GM23338 (cell line): ENCODE measurements around the gene UNC13D. TPM values are rescaled to one million over a fixed set of nuclear protein-coding genes. Genes with fewer than 3 reads are reported as not detected.

Experiments
- ATAC-seq: fragments of 200-7000 bp; cut with Tn5 transposase; 3 replicates; pipeline ENCODE4 v1.9.1; 2020
- DNase-seq: peaks from one replicate; pipeline ENCODE4 v3.0.0-alpha.2; 2015; ENCODE audit warnings: low spot score
- H2AFZ ChIP-seq: fragments of 200-600 bp; sonication (generic); 2 replicates; pipeline ENCODE4 v1.8.0; 2016; ENCODE audit warnings: antibody characterized with exemption, mild to moderate bottlenecking, moderate library complexity
- H3F3A ChIP-seq: fragments of 200-600 bp; sonication (generic); replicated peaks from 2 replicates; pipeline ENCODE4 v1.8.0; 2017; ENCODE audit warnings: antibody characterized with exemption, mixed run types, low read depth
- H3K27ac ChIP-seq: fragments of 200-600 bp; sonication (generic); 2 replicates; pipeline ENCODE4 v1.6.1; 2016; ENCODE audit warnings: low read depth
- H3K27me3 ChIP-seq: fragments of 200-600 bp; sonication (generic); 2 replicates; pipeline ENCODE4 v1.8.0; 2016; ENCODE audit warnings: mild to moderate bottlenecking, mixed run types, moderate library complexity; ENCODE audit not compliant: insufficient read depth
- H3K36me3 ChIP-seq: fragments of 200-600 bp; sonication (generic); 2 replicates; pipeline ENCODE4 v1.8.0; 2016; ENCODE audit warnings: mild to moderate bottlenecking; ENCODE audit not compliant: insufficient read depth
- H3K4me1 ChIP-seq: fragments of 200-600 bp; sonication (generic); 2 replicates; pipeline ENCODE4 v1.8.0; 2016; ENCODE audit warnings: mild to moderate bottlenecking, moderate library complexity; ENCODE audit not compliant: insufficient read depth
- H3K4me2 ChIP-seq: fragments of 200-600 bp; sonication (generic); 2 replicates; pipeline ENCODE4 v1.7.1; 2017; ENCODE audit warnings: mixed run types
- H3K4me3 ChIP-seq: fragments of 200-600 bp; sonication (generic); 2 replicates; pipeline ENCODE4 v1.6.1; 2016; ENCODE audit warnings: mixed run types
- H3K79me2 ChIP-seq: fragments of 200-600 bp; sonication (generic); replicated peaks from 2 replicates; pipeline ENCODE4 v1.8.0; 2017; ENCODE audit warnings: mild to moderate bottlenecking; ENCODE audit not compliant: insufficient read depth
- H3K9me2 ChIP-seq: fragments of 200-600 bp; sonication (generic); 2 replicates; pipeline ENCODE4 v1.8.0; 2017; ENCODE audit not compliant: insufficient read depth
- H4K20me1 ChIP-seq: fragments of 200-600 bp; sonication (generic); replicated peaks from 2 replicates; pipeline ENCODE4 v1.8.0; 2017; ENCODE audit warnings: mild to moderate bottlenecking; ENCODE audit not compliant: insufficient read depth
- H3K27ac Mint-ChIP-seq: 2 replicates; pipeline ENCODE4 v1.8.0; 2020; ENCODE audit warnings: inconsistent platforms, mild to moderate bottlenecking, moderate library complexity, mixed read lengths
- H3K27me3 Mint-ChIP-seq: 3 replicates; pipeline ENCODE4 v1.8.0; 2022; ENCODE audit warnings: low read depth, mild to moderate bottlenecking, moderate library complexity, mixed read lengths, inconsistent platforms; ENCODE audit not compliant: insufficient read depth, poor library complexity
- H3K36me3 Mint-ChIP-seq: 3 replicates; pipeline ENCODE4 v1.8.0; 2021; ENCODE audit warnings: low read depth, mild to moderate bottlenecking, inconsistent platforms, moderate library complexity, mixed read lengths
- H3K4me1 Mint-ChIP-seq: 3 replicates; pipeline ENCODE4 v1.8.0; 2020; ENCODE audit warnings: mild to moderate bottlenecking, inconsistent platforms, mixed read lengths
- H3K4me3 Mint-ChIP-seq: 3 replicates; pipeline ENCODE4 v1.8.0; 2021; ENCODE audit warnings: moderate library complexity, mild to moderate bottlenecking, inconsistent platforms, mixed read lengths
- H3K9me3 Mint-ChIP-seq: 3 replicates; pipeline ENCODE4 v1.8.0; 2020; ENCODE audit warnings: moderate library complexity, mild to moderate bottlenecking, inconsistent platforms, mixed read lengths
- CREB1 ChIP-seq: fragments of 250-450 bp; sonication (Bioruptor Pico); IDR thresholded peaks from 2 replicates; pipeline ENCODE4 v1.5.0; 2020; ENCODE audit warnings: low read depth, mild to moderate bottlenecking, moderate library complexity
- EZH2 ChIP-seq: fragments of 200-600 bp; sonication (generic); IDR thresholded peaks from one replicate; pipeline ENCODE4 v1.8.0; 2017; ENCODE audit warnings: antibody characterized with exemption, mild to moderate bottlenecking, low read depth; ENCODE audit not compliant: unreplicated experiment
- EZH2phosphoT487 ChIP-seq: fragments of 200-600 bp; sonication (generic); IDR thresholded peaks from one replicate; pipeline ENCODE4 v1.8.1; 2018; ENCODE audit warnings: antibody characterized with exemption; ENCODE audit not compliant: unreplicated experiment
- JUNB ChIP-seq: IDR thresholded peaks from one replicate; pipeline ENCODE4 v1.6.1; 2016; ENCODE audit warnings: antibody characterized with exemption; ENCODE audit not compliant: unreplicated experiment
- NANOG ChIP-seq: IDR thresholded peaks from 2 replicates; pipeline ENCODE4 v1.6.1; 2016; ENCODE audit warnings: antibody characterized with exemption, borderline replicate concordance
- POLR2AphosphoS5 ChIP-seq: IDR thresholded peaks from 2 replicates; pipeline ENCODE4 v1.6.1; 2016; ENCODE audit warnings: antibody characterized with exemption, low read depth
- STAT1 ChIP-seq: IDR thresholded peaks from one replicate; pipeline ENCODE4 v1.6.1; 2016; ENCODE audit warnings: antibody characterized with exemption; ENCODE audit not compliant: unreplicated experiment
- ZNF114 ChIP-seq: fragments of 250-450 bp; sonication (Bioruptor Pico); IDR thresholded peaks from 2 replicates; pipeline ENCODE4 v1.5.0; 2020; ENCODE audit warnings: mild to moderate bottlenecking, moderate library complexity
- ZNF331 ChIP-seq: fragments of 250-450 bp; sonication (Bioruptor Pico); IDR thresholded peaks from 2 replicates; pipeline ENCODE4 v1.5.0; 2020; ENCODE audit warnings: low read depth, mild to moderate bottlenecking, moderate library complexity
- polyA plus RNA-seq: library from polyadenylated mRNA; unstranded; fragments of >200 nt; fragmentation: Nextera tagmentation; extraction: Ambion mirVana; gene quantifications from 2 replicates; pipeline ENCODE4 v1.2.1, GENCODE V29; 2016
- total RNA-seq: library from RNA; depleted of rRNA; stranded (reverse); fragments of >200 nt; shearing (Covaris generic); gene quantifications from 2 replicates; pipeline ENCODE4 v1.2.3, GENCODE V29; 2014
- TF ChIP-seq, protein P1 (sequence below): fragments of 250-450 bp; sonication (Bioruptor Pico); IDR thresholded peaks from 2 replicates; pipeline ENCODE4 v1.5.0; 2020; ENCODE audit warnings: mild to moderate bottlenecking, moderate library complexity
- TF ChIP-seq, protein P2 (sequence below), 2 experiments: fragments of 200-600 bp in 1 of 2; sonication (generic) in 1 of 2; conservative IDR thresholded peaks; 2 replicates each; pipeline versions ENCODE4 v1.5.1 to v1.6.1; 2016 to 2017; ENCODE audit warnings: antibody characterized with exemption in 2 of 2, low read depth in 2 of 2, mild to moderate bottlenecking in 2 of 2, moderate library complexity in 1 of 2
- TF ChIP-seq, protein P3 (sequence below): IDR thresholded peaks from one replicate; pipeline ENCODE4 v1.6.1; 2018; ENCODE audit warnings: antibody characterized with exemption; ENCODE audit not compliant: unreplicated experiment
- TF ChIP-seq, protein P4 (sequence below): IDR thresholded peaks from 2 replicates; pipeline ENCODE4 v1.6.1; 2016; ENCODE audit warnings: antibody characterized with exemption

Gene UNC13D
- total and polyA plus RNA-seq, 2 experiments from 2014 or later: 5.9 to 10.8 TPM

DNA sequence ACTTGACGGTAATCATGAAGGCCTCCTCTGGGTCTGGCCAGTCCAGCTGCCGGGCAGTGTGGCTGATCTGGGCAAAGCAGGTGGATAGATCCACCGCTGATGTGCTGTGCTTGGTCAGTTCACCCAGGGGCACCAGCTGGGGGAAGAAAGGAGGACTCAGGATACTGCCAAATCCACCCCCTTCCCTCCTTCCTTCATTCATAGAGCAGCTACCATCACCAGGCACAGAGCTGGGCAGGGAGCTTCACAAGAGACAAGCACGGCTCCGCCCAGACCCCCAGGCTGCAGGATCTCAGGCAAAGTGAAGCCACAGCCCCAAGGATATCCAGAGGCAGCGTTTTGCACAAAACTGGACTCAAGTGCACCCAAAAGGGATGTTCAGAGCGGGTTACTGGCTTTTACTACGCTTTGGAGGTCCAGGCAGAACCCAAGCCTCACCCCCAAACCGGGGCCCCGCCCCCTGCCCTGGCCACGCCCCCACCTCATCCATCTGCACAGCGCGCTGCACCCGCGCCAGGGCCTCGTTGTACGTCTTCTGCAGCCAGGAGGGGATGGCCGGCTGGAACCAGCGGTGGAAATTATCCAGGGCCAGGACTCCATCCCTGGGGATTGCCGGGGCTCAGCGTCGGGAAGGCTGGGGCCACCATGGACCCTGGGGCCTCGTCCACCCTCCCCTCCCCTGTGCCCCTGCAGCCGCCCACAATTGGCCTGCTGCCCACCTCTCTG is 9.1 kb downstream of the UNC13D start:
- Histone ChIP-seq H2AFZ (peak overlapping the region; percentile 84), H3K4me3 (peak overlapping the region; percentile 26; the same call in 1 of the 2 replicates), H3K27ac (no peak overlapping the region), H3K9me2 (no peaks in the 10 kb centered on the region), H4K20me1 (no peaks in the 10 kb centered on the region), H3F3A (peaks cover 20% of the 10 kb centered on the region), H3K4me1 (peaks cover 31% of the 10 kb centered on the region), H3K79me2 (no peaks in the 10 kb centered on the region), H3K36me3 (no peaks in the 10 kb centered on the region), H3K4me2 (no peak overlapping the region; the same call in 1 of the 2 replicates), H3K27me3 (no peaks in the 10 kb centered on the region)
- TF ChIP-seq EZH2 (no peak), NANOG (no peak), JUNB (no peak), CREB1 (CRISPR knock-in tag) (no peak), ZNF331 (CRISPR knock-in tag) (no peak), POLR2AphosphoS5 (no peak), EZH2phosphoT487 (no peak), STAT1 (no peak), ZNF114 (CRISPR knock-in tag) (no peak)
- TF ChIP-seq, protein P1, sequence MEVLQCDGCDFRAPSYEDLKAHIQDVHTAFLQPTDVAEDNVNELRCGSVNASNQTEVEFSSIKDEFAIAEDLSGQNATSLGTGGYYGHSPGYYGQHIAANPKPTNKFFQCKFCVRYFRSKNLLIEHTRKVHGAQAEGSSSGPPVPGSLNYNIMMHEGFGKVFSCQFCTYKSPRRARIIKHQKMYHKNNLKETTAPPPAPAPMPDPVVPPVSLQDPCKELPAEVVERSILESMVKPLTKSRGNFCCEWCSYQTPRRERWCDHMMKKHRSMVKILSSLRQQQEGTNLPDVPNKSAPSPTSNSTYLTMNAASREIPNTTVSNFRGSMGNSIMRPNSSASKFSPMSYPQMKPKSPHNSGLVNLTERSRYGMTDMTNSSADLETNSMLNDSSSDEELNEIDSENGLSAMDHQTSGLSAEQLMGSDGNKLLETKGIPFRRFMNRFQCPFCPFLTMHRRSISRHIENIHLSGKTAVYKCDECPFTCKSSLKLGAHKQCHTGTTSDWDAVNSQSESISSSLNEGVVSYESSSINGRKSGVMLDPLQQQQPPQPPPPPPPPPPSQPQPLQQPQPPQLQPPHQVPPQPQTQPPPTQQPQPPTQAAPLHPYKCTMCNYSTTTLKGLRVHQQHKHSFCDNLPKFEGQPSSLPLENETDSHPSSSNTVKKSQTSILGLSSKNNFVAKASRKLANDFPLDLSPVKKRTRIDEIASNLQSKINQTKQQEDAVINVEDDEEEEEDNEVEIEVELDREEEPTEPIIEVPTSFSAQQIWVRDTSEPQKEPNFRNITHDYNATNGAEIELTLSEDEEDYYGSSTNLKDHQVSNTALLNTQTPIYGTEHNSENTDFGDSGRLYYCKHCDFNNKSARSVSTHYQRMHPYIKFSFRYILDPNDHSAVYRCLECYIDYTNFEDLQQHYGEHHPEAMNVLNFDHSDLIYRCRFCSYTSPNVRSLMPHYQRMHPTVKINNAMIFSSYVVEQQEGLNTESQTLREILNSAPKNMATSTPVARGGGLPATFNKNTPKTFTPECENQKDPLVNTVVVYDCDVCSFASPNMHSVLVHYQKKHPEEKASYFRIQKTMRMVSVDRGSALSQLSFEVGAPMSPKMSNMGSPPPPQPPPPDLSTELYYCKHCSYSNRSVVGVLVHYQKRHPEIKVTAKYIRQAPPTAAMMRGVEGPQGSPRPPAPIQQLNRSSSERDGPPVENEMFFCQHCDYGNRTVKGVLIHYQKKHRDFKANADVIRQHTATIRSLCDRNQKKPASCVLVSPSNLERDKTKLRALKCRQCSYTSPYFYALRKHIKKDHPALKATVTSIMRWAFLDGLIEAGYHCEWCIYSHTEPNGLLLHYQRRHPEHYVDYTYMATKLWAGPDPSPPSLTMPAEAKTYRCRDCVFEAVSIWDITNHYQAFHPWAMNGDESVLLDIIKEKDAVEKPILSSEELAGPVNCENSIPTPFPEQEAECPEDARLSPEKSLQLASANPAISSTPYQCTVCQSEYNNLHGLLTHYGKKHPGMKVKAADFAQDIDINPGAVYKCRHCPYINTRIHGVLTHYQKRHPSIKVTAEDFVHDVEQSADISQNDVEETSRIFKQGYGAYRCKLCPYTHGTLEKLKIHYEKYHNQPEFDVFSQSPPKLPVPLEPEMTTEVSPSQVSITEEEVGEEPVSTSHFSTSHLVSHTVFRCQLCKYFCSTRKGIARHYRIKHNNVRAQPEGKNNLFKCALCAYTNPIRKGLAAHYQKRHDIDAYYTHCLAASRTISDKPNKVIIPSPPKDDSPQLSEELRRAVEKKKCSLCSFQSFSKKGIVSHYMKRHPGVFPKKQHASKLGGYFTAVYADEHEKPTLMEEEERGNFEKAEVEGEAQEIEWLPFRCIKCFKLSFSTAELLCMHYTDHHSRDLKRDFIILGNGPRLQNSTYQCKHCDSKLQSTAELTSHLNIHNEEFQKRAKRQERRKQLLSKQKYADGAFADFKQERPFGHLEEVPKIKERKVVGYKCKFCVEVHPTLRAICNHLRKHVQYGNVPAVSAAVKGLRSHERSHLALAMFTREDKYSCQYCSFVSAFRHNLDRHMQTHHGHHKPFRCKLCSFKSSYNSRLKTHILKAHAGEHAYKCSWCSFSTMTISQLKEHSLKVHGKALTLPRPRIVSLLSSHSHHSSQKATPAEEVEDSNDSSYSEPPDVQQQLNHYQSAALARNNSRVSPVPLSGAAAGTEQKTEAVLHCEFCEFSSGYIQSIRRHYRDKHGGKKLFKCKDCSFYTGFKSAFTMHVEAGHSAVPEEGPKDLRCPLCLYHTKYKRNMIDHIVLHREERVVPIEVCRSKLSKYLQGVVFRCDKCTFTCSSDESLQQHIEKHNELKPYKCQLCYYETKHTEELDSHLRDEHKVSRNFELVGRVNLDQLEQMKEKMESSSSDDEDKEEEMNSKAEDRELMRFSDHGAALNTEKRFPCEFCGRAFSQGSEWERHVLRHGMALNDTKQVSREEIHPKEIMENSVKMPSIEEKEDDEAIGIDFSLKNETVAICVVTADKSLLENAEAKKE (CRISPR knock-in tag): no peak
- TF ChIP-seq, protein P2, sequence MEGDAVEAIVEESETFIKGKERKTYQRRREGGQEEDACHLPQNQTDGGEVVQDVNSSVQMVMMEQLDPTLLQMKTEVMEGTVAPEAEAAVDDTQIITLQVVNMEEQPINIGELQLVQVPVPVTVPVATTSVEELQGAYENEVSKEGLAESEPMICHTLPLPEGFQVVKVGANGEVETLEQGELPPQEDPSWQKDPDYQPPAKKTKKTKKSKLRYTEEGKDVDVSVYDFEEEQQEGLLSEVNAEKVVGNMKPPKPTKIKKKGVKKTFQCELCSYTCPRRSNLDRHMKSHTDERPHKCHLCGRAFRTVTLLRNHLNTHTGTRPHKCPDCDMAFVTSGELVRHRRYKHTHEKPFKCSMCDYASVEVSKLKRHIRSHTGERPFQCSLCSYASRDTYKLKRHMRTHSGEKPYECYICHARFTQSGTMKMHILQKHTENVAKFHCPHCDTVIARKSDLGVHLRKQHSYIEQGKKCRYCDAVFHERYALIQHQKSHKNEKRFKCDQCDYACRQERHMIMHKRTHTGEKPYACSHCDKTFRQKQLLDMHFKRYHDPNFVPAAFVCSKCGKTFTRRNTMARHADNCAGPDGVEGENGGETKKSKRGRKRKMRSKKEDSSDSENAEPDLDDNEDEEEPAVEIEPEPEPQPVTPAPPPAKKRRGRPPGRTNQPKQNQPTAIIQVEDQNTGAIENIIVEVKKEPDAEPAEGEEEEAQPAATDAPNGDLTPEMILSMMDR (conservative IDR thresholded peaks at IDR 0.05; ENCODE audit: low read depth in 2 of 2): no peak
- TF ChIP-seq, protein P3, sequence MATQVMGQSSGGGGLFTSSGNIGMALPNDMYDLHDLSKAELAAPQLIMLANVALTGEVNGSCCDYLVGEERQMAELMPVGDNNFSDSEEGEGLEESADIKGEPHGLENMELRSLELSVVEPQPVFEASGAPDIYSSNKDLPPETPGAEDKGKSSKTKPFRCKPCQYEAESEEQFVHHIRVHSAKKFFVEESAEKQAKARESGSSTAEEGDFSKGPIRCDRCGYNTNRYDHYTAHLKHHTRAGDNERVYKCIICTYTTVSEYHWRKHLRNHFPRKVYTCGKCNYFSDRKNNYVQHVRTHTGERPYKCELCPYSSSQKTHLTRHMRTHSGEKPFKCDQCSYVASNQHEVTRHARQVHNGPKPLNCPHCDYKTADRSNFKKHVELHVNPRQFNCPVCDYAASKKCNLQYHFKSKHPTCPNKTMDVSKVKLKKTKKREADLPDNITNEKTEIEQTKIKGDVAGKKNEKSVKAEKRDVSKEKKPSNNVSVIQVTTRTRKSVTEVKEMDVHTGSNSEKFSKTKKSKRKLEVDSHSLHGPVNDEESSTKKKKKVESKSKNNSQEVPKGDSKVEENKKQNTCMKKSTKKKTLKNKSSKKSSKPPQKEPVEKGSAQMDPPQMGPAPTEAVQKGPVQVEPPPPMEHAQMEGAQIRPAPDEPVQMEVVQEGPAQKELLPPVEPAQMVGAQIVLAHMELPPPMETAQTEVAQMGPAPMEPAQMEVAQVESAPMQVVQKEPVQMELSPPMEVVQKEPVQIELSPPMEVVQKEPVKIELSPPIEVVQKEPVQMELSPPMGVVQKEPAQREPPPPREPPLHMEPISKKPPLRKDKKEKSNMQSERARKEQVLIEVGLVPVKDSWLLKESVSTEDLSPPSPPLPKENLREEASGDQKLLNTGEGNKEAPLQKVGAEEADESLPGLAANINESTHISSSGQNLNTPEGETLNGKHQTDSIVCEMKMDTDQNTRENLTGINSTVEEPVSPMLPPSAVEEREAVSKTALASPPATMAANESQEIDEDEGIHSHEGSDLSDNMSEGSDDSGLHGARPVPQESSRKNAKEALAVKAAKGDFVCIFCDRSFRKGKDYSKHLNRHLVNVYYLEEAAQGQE: no peak
- TF ChIP-seq, protein P4, sequence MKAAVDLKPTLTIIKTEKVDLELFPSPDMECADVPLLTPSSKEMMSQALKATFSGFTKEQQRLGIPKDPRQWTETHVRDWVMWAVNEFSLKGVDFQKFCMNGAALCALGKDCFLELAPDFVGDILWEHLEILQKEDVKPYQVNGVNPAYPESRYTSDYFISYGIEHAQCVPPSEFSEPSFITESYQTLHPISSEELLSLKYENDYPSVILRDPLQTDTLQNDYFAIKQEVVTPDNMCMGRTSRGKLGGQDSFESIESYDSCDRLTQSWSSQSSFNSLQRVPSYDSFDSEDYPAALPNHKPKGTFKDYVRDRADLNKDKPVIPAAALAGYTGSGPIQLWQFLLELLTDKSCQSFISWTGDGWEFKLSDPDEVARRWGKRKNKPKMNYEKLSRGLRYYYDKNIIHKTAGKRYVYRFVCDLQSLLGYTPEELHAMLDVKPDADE: no peak
- H3K4me1 Mint-ChIP-seq: peaks cover 35% of the 10 kb centered on the region
- no peak overlapping the region for H3K27ac Mint-ChIP-seq
- peaks cover 3% of the 10 kb centered on the region; the same call in 1 of the 3 replicates for H3K9me3 Mint-ChIP-seq
- H3K4me3 Mint-ChIP-seq: no peak overlapping the region
- DNase-seq (peak; percentile 71), ATAC-seq (peak; percentile 28)
- H3K27me3 Mint-ChIP-seq: peaks cover 10% of the 10 kb centered on the region
- no peaks in the 10 kb centered on the region; the same call in 2 of the 3 replicates for H3K36me3 Mint-ChIP-seq
